HG03175 (cell line): ENCODE data around the gene EPHB6.

Experiments
- ATAC-seq: cut with Tn5 transposase; IDR thresholded peaks from one replicate; pipeline ENCODE4 v1.9.1; 2021; ENCODE audit warnings: mild to moderate bottlenecking, moderate library complexity; ENCODE audit not compliant: unreplicated experiment

Gene EPHB6

DNA sequence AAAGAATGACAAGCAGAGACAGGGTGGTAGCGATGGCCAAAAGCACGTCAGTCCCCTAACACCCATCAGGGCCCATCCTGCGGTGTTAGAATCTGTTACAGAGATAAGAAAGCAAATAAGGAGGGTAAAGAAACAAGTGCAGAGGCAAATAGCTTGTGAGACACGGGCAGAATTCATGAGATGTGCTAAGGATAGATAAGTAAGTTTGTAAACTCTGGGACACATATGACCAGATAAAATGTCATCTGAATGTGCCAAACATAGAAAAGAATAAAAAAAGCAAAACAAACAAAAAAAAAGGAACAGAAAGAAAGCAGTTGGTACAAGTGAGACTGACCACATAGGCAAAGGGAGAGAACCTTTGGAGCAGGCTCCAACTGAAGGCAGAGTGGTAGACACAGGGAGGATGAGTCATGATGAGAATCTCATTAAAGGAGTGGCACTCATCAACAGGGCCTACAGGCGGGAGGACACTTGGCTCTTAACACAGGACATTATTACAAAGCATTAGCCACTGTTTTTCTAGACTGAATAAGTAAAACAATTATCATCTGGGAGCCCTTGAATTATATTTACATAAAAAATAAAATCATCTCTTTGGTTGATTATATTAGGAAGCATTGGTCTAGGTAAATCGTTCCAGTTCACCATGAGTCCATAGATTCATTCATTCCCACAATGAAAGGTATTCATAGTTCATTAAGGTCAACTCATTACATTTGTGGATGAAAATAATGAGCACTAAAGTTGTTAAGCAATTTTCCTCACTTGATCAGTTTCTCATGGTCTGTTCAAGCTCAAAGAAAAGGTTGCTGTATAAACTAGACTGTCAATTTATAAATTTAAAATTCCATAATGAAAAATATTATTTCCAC lies 21.5 kb upstream of the EPHB6 start:
- peak; percentile 73 for ATAC-seq

DNA sequence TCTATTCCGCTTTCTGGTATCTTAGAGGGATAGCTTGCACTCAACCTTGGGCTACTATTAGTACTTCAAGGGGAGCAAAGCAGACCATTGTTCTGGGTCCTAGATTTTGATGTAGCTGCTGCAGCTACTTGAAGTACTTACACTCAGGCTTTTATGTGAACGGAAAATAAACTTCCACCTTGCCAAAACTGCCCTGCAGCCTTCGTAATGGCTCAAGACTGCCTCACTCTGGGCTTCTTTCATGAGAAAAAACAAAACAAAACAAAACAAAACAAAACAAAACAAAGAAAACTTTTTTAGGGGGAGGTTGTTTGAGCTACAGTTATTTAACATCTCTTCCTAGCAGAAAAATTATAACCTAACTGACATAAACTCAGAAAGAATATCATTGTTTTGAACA lies 19.4 kb upstream of the EPHB6 start:
- ATAC-seq: no peak

GRCh38 chr7:142836426-142836825 lies 18.4 kb upstream of the EPHB6 start:
- ATAC-seq: no peak

- no peak for ATAC-seq
Measured at GRCh38 chr7:142838461-142839213, 16.2 kb upstream of the EPHB6 start.

DNA sequence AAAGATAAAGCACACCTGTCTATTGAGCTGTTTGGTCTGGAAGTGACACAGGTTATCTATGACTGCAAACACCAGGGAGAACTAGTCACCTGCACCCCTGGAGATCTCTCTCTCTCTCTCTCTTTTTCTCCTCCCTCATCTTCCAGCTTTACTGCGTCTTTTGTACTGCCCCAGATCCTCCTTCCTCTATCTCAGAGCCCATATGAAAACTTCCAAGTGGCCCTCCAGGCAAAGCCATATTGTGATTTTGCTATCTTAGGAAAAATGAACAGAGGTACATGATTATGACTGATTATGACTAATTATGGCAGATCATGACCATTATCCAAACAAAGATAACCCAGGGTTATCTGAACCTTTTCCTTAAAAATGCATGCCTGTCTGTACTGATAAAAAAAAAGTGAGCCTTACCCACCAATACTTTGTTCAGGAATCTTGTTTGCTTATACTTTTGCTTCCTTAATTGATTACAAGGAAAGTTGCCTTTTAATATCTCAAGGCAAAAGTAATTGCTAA lies 12.6 kb upstream of the EPHB6 start:
- ATAC-seq: no peak

GRCh38 chr7:142847353-142847752 lies 7.5 kb upstream of the EPHB6 start:
- ATAC-seq: no peak

DNA sequence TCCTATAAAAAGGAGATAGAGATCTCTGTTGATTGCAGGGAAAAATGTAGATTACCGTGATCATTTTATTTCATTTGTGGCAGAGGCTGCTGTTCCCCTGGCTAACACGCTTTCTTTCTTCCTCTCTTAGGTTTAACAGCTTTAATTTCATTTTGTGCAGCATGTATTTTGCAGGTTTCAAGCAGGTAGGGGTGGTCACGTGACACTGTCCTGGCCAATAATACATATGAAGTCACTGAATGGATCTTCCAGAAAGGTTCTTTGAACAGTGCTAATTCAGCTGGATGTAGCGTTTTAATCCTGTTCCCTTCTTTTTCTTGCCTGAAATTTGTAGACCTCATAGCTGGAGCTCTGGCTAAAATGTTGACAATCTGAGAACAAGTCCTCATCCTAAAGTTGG lies 3.6 kb upstream of the EPHB6 start:
- ATAC-seq: no peak

DNA sequence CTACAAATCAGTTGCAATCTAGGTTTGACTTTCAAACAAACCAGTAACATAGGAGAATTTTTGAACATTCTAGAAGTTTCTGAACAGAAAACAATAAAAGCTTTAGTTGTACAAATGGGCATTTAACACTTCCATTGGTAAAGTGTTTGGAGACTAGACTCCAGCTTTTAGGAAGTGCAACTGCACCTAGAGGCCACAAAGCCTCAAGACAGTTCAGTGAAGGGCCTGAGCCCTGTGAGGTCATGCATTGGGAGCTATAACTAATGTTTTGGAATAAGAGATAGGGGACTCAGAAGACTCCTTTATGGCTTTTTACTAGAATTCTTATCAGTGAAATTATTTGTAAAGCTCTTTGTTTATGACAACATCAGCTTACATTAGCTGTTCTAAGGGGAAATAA lies 3.0 kb upstream of the EPHB6 start:
- ATAC-seq: no peak

- peak; percentile 90 for ATAC-seq
Measured at GRCh38 chr7:142853739-142854371, 1.0 kb upstream of the EPHB6 start.

GRCh38 chr7:142855114-142855743 lies 353 bp downstream of the EPHB6 start:
- ATAC-seq: peak; percentile 1

DNA sequence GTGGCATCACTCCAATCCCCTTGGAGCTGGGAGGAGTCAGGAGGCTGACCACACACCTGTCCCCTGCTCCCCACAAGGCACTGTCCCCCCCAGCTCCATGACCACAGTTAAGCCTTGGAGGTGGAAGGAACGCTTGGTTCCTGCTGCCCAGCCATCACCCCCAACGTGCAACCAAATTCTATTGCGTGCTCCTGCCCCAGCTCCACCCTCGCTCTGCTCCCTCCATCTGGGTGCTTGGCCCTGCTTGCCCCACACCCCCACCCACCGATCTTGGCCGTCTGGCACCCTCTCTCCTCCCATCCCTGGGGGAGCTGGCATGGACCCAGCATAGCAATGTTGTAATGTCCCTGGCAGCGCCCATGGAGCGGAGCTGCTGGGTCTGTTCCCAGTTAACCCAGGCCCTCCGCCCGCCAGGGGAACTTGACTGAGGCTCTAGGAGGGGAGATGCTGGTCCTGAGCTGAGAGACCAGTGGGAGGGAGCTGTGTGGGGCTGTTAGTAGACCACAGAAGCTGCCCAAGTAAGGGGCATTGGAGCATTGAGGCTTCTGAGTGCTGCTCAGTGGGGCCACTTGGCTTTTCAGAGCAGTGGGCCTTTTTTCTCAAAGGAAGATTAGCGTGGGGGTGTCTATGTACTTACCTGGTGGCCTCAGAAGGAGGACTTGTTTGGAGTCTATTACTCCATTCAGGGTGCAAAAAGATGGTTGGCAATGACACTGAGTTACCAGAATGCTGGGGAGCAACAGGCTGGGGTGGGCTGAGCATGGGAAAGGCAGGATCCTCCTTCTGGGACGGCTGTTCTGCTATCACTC lies 1.1 kb downstream of the EPHB6 start:
- no peak for ATAC-seq

DNA sequence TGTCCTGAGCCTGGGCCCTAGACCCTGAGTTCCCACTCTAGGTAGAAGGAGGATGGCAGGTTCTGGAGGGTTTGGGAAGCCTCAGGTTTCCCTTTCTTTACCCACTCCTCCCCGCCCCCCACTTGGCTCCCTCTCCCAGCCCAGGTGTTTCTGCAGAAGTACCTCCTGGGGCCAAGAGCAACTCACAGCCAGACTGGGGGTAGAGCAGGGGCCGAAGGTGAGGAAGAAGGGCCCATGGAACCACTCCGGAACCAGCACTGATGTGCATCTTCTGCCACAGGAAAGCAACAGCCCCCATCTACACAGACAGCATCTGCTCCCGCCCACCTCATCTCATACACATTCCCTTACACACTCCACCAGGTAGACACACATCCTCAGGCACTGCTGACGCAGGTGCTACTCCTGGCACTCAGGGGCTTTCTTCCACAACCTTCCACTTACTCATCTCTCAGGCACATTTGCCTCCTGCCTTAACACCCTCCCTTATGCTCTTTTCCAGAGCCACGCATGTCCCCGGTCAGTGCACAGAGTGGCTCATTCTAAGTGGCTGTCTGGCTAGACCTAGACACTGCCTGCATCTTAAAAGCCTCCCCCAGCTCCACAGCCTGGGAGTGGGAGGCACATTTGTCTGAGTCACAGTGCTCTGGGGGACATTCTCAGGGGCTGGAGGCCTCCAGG lies 1.8 kb downstream of the EPHB6 start:
- no peak for ATAC-seq

GRCh38 chr7:142857625-142858024 lies 2.7 kb downstream of the EPHB6 start:
- ATAC-seq: no peak

DNA sequence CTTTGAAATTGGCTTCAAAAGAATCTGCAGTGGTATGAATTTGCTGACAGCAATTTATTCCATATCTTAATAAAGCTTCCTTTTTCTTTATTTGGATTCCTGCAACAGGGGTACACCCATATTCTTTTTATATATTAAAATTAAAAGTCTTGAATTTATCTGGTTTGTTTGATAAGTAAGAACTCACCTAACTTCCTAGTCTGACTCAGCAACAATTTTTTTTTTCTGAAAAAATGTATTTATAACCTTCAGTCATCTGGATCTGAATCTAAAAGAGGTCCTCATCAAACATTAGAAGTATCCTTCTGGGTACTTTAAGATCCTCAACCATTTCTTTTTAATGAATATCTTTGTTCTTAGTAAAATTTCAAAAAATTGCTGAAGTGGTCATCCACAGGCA lies 4.5 kb downstream of the EPHB6 start:
- no peak for ATAC-seq

DNA sequence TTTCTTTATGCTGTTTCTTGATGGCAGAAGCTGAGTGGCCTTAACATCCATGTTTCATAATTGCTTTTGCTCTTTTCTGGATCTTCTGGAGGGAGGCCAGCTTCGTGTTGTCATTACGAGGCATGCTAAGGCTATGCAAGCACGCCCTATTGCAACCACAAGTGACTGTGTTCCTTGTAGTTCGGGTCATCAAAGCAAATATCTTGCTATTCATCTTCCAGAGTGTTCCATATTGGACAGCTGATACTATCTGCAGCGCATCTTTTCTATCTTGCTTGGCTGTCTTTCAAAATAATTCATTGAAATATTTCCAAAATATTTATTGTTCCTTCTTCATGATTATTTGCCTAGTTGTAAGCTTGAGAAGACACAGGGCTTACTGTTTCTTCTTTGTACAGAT lies 5.0 kb downstream of the EPHB6 start:
- ATAC-seq: no peak

- ATAC-seq: no peak
Measured at GRCh38 chr7:142860968-142861367, 6.1 kb downstream of the EPHB6 start.

DNA sequence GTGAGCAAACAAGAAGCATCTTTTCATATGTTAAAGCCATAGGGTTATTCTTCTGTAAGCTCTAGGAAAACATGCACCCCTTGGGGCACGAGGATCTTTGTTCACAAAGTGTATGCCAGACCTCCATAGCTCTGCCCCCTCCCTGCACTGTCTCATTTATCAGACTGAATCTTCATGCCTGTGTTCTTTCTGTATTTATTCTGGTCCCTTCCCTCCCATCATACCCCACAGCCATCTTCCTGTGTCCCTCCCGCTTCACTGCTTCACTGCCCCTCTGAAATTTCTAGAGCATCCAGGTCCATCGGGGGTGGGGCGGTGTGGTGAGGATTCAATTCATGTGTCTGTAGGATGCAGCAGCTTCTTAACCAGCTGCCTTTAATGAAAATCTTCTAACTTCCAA lies 7.5 kb downstream of the EPHB6 start:
- no peak for ATAC-seq

GRCh38 chr7:142862786-142863400 lies 8.0 kb downstream of the EPHB6 start:
- no peak for ATAC-seq
